Stimulated activated CD4-positive, alpha-beta T cell treated with anti-CD3 and anti-CD28 coated beads, Interleukin-15, amount 100 ng/mL, for 24 hours (primary cell): Measurements from ENCODE around the gene EIF4H.
"Not testable (repeated sequence)": the region's sequence is repeated elsewhere in the genome, so short reads cannot be mapped to it uniquely, and the experiment has no call there.

Experiments
- DNase-seq: peaks from one replicate; pipeline ENCODE4 v3.0.0-alpha.2; 2020

The EIF4H gene

DNA sequence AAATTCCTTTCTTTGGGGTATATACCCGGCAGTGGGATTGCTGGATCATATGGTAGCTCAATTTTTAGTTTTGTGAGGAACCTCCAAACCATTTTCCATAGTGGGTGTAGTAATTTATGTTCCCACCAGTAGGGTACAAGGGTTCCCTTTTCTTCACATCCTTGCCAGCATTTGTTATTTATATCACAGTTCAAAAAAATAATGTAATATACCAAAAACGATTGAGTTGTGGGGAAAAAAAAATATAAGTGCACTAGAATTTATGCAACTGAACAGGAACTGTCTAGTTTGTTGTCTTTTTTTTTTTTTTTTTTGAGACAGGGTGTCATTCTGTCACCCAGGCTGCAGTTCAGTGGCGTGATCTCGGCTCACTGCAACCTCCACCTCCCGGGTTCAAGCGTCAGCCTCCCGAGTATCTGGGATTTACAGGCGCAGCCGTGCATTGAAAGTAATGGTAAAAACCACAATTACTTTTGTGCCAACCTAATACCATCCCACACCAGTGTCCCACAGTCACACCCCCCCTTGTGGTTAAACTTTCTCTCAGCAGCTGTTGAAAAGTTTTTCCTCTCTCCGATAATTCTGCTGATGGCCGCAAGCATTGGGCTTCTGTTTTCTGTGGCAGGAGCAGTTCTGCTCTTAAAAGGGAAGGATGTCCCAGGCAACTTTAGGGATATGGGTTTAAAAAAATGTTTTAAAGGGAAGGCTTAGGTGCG lies 28.8 kb downstream of the EIF4H start:
- DNase-seq = no peak

DNA sequence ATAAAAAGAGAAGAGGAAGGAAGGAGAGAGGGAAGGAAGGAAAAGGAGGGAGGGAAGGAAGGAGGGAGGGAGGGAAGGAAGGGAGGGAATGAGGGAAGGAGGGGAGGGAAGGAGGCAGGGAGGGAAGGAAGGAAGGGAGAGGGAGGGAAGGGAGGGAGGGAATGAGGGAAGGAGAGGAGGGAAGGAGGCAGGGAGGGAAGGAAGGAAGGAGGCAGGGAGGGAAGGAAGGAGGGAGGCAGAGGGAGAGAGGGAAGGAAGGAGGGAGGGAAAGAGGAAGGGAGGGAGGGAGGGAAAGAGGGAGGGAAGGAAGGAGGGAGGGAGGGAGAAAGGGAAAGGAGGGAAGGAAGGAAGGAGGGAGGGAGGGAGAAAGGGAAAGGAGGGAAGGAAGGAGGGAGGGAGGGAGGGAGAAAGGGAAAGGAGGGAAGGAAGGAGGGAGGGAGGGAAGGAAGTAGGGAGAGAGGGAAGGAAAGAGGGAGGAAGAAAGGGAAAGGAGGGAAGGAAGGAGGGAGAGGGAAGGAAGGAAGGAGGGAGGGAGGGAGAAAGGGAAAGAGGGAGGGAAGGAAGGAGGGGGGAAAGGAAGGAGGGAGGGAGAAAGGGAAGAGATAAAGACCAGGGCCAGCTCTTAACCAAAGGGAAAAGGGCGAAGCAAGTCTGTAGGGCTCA lies 29.9 kb downstream of the EIF4H start:
- DNase-seq = no peak

DNA sequence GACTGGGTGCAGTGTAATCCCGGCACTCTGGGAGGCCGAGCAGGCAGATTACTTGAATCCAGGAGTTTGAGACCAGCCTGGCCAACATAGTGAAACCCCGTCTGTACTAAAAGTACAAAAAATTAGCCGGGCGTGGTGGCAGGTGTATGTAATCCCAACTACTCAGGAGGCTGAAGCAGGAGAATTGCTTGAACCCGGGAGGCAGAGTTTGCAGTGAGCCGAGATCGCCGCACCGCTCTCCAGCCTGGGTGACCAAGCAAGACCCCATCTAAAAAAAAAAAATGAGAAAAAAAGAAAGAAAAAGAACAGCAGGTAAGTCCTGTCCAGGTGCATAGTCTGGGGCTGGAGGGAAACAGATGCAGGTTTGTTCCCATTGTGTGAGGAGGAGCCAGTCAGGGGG lies 31.9 kb downstream of the EIF4H start:
- DNase-seq = not testable (repeated sequence)

DNA sequence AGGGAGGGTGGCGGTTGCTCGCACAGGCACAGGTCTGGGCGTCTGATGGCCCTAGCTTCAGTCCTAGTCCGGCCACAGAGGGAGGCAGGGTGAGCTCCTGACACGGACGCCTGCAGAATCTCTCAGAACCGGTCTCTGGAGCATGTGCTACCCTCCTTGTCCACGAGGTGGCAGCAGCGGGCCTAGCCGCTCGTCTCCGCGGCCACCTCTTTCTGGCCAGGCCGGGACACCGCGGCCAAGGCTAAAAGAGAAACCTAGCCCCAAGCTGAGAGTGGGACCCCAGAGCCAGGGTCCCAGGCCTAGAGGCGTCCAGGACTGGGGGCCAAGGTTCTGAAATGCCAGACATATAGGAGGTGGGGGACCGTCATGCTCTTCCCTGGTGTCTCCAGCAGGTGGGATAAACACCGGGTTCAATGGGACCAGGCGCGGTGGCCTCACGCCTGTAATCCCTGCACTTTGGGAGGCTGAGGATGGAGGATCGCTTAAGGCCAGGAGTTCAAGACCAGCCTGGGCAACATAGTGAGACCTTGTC lies 32.5 kb downstream of the EIF4H start:
- DNase-seq = peak; percentile 85

DNA sequence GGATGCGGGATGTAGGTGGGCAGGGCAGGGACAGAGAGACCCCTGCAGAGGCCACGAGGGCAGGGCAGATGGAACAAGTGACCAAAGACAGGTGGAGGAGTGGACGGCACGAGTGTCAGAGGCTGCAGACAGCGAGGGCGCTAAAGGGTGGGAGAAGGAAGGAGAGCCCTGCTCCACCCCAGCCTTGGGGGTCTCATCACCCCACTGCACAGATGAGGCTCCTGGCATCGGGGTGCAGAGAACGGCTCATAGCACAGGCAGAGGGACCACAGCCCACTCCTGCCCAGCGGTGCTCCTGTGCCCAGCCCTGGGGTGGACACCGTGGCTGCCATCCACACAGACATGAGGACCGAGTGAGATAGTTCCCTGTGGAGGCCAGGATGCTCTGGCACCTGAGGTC lies 33.4 kb downstream of the EIF4H start:
- no peak for DNase-seq

DNA sequence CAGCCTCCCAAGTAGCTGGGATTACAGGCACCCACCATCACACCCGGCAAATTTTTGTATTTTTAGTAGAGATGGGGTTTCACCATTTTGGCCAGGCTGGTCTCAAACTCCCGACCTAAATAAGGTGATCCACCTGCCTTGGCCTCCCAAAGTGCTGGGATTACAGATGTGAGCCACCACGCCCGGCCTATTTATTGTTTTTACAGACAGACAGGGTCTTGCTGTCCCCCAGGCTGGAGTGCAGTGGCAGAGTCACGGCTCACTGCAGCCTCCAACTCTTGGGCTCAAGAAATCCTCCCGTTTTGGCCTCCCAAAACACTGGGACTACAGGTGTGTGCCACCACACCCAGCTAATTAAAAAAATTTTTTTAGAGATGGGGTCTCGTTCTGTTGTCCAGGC lies 34.1 kb downstream of the EIF4H start:
- DNase-seq = not testable (repeated sequence)

DNA sequence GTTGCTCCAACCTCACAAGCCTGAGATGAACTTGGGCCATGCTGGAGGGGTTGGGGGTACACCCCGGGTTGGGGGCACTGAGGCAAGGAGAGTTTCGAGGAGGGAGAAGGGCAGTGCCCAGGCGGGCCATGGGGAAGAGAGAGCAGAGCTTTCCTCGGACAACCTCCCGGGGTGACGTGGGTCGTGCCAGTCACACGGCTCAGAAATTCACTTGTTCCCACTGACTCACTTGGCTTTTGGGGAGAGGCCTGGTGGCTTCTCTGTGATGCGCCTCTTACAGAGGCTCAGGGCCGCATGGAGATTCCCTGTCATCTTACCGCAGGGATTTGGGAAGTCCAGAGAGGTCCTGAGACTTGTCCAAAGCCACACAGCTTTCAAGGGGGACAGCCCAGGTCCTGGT lies 38.5 kb downstream of the EIF4H start:
- DNase-seq = no peak

DNA sequence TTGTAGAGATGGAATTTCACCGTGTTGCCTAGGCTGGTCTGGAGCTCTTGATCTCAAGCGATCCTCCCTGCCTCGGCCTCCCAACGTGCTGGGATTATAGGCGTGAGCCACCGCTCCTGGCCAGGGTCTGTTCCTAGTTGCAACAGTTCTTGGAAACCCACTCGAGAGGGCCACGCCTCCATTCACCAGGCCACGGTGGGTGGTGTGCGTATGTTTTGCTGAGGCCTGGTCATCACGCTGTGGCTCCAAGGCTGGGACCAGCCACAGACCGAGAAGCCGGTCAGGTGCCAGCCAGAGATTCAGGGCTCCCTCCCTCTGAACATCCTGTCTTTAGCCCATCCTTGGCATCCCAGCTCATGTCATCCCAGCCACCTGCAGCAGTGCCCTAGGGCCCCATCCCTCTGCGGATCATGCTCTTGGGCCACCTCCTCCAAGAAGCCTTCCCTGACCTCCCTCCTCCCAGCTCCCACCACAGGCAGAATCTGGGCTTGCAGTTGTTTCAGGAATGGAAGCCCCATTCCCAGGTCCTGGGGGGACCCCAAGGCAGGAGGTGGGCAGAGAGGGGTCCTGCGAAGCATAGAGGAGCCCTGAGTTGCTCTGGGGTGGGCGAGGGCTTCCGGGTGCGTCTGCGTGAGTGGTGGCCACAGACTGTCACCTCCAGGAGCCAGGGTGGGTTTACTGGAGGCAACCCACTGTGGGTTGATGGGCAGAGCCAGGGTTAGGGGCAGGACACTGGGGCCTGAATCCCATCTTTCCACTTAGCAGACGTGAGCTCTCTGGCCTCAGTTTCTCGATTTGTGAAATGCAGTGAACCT lies 40.9 kb downstream of the EIF4H start:
- DNase-seq = no peak

DNA sequence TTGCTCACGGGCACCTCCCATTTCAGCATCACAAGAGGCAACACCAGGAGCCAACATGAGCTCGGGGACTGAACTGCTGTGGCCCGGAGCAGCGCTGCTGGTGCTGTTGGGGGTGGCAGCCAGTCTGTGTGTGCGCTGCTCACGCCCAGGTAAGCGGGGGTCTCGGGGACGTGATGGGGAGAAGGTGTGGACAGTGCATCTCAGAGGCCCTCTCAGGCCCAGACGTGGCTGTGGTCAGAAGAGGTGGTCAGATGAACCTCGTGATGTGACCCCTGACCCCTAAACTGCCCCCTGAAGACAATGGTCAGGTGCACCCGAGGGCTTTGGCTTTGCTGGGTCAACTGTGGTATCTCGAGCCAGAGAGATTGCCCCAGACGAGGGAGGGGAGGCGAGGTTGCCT lies 41.8 kb downstream of the EIF4H start:
- no peak for DNase-seq

DNA sequence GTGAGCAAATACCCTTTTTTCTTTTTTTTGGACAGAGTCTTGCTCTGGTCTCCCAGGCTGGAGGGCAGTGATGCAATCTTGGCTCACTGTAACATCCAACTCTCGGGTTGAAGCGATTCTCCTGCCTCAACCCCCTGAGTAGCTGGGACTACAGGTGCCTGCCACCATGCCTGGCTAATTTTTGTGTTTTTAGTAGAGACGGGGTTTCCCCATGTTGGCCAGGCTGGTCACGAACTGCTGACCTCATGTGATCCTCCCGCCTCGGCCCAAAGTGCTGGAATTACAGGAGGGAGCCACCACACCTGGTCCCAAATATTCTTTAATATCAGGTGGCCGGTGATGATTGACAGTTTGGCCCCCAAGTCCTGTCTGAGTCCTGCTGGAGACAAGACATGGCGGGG lies 42.2 kb downstream of the EIF4H start:
- no peak for DNase-seq

DNA sequence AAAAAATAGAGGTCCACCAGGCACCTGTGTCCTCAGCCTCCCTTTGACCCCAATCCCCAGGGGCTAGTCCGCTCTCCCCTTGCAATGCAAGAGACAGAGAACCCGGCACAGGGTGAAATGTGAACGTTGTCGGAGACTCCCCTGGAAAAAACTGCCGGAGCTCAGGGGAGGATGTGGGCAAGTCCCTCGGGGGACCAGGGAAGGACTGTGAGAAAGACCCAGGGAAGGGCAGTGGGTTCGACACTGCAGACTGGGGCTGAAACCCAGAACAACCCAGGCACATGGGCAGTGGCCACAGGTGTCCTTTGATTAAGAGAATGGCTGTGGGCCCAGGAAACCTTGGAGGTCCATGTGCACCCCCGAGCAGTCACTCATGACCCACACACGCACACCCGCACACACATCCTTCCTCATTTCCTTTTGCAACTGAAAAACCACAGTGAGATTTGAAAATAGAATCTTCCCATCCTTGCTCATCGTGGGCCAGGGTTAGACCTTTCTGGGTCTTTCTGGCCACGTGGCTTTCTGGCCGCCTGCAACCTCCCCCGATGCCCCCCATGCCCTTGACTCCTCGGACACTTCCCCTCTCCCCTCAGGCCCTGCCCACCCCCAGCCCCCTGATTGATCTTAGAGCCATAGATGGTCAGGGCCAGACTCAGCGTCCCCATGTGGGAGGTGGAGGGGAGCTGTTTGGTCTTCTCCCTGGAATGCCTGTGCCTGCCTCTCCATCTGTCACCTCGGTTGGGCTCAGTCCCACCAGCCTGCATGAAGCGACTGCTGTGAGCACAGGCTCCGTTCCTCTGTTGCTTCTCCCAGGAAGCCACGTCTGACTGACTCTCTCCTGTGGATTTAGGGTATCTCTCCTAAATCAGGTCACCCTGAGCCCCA lies 43.5 kb downstream of the EIF4H start:
- no peak for DNase-seq

DNA sequence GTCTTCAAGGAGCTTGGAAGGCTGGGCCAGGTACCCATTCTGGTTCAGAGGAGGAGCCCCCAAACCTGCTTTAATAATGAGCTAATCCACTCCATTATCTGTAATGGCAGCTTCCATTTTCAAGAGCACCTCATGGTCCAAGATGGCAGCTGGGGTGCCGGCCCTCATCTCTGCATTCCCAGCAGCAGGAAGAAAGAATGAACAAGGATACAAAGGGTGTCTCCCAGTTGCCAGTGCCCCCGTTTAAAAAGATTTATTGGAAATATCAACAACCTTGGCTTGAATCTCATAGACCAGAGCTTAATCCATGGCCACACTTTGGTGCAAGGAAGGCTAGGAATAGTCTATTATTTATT lies 44.2 kb downstream of the EIF4H start:
- no peak for DNase-seq

DNA sequence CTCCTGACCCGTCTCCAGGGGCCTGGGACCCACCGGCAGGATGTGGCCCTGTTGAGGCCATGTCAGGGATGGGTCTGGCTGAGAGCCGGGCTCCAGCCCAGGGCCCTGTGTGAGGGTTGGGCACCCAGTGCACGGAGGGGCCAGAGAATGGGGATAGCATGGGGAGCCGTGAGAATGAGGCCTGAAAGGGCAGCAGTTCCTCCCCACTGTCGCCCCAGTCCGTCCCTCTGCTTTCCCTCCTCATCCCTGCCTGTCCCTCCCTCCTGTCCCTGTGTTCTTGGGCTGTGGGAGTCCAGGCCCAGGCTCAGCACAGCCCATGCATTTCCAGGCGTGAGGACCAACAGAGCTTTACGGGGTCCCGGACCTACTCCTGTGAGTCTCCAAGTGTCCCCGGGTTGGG lies 45.3 kb downstream of the EIF4H start:
- DNase-seq = no peak

DNA sequence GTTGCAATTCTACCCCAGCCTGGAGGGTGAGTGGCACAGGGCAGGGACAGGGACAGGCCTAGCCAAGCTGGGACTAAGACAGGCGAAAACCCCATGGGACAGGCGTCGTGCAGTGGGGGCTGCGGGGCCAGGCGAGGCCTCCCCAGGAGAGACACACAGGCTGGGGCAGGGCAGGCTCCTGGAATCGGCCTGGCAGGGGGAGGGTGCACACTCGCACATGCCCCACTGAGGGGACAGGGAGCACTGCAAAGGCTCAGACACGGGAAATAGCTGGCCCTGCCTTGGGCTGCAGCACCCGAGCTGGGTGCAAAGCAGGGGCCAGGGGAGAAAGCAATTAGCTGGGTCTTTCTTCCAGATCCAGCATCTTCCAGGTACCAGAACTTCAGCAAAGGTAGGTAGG lies 46.1 kb downstream of the EIF4H start:
- DNase-seq = no peak

DNA sequence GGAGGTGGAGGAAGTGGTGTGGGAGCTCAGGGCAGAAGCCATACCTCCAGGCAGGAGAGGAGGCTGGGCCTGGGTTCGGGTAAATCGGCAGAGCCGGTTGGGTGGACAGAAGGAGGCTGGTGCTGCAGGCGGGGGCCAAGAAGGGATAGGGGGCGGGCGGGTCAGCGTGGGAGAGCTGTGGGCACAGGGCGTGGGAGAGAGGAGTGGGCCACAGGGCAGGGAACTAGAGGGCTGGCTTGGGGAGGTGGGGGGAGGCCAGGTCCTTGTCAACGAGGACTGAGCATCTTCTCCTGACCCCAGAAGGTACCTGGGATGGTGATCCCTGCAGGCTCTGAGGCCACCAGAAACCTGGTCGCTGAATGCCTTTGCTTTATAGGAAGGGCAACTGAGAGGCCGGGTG lies 47.6 kb downstream of the EIF4H start:
- DNase-seq = no peak

DNA sequence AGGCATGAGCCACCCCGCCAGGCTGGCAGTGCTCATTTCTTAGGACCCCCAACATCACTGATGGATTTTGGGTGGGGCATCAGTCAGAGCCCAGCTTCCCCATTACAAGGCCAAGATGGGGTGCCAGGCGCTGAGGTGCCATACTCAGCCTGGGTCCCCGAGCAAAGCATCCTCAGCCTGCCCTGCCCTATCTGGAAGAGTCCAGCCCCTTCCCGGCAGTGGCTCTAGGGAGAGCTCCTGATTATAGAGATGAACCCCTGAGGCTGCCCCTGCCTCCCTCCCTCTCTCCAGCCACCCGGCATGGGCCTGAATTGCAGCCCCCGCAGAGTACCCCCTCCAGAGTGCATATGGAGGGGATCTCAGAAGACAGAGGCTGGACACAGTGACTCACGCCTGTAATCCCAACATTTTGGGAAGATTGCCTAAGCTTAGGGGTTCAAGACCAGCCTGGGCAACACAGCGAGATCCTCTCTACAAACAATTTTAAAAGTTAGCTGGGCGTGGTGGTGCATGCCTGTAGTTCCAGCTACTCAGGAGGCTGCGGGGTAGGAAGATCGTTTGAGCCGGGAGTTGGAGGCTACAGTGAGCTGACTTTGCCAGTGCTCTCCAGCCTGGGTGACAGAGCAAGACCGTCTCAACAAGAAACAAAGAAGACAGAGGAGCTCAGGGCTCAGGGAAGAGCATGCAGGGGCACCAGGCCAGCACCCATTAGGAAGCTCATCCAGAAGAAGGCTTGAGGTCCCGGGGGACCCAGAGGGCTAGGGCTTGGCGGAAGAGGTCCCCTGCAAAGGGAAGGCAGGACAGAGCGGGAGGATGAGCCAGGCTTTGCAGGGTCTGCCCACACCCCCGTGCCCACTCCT lies 48.9 kb downstream of the EIF4H start:
- DNase-seq = no peak

DNA sequence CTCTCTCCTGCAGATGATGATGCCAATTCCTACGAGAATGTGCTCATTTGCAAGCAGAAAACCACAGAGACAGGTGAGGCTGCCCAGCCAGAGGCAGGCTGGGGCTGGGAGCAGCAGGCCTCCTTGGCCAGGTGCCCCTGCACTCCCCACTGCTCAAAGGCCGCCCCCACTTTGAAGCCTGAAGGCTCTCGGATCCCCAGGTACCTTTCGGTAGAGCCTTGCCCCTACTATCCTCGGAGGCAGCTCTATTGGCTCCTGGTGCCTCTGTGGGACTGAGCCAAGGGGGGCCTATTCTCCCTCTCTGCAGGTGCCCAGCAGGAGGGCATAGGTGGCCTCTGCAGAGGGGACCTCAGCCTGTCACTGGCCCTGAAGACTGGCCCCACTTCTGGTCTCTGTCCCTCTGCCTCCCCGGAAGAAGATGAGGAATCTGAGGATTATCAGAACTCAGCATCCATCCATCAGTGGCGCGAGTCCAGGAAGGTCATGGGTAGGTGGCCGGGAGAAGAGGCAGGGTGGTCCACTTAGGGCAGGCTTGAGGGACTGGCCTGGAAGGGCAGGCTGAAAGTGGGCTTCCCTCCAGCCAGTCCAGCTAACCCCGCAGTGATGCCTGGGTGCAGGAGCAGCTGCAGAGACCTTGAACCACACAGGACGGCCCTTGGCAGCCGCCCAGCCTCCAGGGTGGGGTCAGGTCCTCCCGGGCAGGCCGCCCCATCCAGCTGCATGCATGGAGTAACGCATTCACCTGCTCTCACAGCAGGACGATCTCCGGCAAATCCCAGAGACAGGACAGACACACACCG lies 49.8 kb downstream of the EIF4H start:
- no peak for DNase-seq

DNA sequence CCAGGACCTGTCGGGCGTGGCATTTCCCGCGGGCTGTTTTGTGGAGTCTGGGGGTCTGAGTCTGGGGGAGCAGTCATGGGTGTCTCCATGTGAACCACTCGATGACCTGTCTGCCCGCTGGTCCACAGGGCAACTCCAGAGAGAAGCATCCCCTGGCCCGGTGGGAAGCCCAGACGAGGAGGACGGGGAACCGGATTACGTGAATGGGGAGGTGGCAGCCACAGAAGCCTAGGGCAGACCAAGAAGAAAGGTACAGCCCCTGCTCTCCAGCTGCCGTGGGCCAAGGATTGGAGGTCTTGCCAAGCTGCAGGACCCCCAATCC lies 50.3 kb downstream of the EIF4H start:
- no peak for DNase-seq

DNA sequence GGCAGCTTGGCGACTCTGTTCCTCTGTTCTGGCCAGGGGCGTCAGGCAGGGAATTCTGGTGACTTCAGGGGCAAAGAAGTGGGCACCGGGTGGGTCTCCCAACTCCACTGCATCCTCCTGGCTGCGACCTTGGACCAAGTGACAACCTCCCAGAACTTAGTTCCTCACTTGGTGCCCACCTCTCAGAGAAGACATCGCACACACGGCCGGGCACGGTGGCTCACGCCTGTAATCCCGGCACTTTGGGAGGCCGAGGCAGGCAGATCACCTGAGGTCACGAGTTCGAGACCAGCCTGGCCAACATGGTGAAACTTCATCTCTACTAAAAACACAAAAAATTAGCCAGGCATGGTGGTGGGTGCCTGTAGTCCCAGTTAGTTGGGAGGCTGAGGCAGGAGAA lies 50.8 kb downstream of the EIF4H start:
- not testable (repeated sequence) for DNase-seq

DNA sequence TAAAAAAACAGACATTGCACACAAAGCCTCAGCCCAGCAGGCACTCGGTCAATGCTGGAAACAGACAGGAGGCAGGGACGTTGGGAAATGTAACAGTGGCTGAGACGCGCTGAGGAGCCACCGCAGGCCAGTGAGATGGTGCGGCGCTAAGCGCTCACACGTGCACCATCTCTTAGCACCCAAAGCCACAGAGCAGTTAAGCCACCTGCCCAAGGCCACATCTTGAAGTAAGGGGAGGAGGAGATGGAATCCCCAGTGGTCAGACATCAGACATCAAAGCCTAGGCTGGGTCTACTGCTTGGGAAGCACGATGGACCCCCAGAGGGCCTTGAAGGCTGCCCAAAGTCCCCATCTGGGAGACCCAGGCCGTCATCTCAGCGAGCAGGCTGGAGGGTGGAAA lies 51.2 kb downstream of the EIF4H start:
- DNase-seq = no peak

DNA sequence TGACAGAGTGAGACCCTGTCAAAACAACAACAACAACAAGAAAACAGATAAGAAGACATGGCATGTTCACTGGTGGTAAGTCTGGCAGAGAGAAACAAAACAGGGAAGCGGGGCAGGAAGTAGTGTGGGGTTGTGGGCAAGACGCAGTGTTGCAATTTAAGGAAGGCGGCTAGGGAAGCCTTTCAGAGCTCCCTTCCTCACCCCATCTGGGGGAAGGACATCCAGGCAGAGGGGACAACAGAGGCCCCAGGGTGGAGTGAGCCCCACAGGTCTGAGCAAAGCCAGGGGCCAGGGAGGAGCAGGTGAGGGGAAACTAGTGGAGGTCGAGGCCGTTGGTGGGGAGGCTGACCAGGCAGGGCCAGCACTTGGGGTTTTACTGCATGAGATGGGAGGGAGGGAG lies 52.5 kb downstream of the EIF4H start:
- no peak for DNase-seq
